Calu3 (cell line): Measurements from ENCODE around the gene UTS2. TPM values are rescaled to one million over a fixed set of nuclear protein-coding genes. Genes with fewer than 3 reads are reported as not detected.

Source experiments
- BruUV-seq: library from RNA; stranded (reverse); fragments of 400-500 nt; replicated peaks from 2 replicates; lab custom pipeline; 2021; lab: Mats Ljungman, UMichigan
- CTCF ChIA-PET: fragments of 300-600 bp; sonication (Branson Sonifier 250); formaldehyde crosslinking; loops from one replicate; lab custom pipeline; 2022; ENCODE audit warnings: antibody characterized with exemption; lab: Charles Lee
- DNase-seq: peaks from one replicate; pipeline ENCODE4 v3.0.0; 2022
- H3K27ac Mint-ChIP-seq: one replicate; pipeline ENCODE4 v1.8.0; 2022; ENCODE audit warnings: mixed read lengths; ENCODE audit not compliant: unreplicated experiment
- H3K27me3 Mint-ChIP-seq: one replicate; pipeline ENCODE4 v1.8.0; 2022; ENCODE audit warnings: mixed read lengths; ENCODE audit not compliant: unreplicated experiment
- H3K36me3 Mint-ChIP-seq: one replicate; pipeline ENCODE4 v1.8.0; 2022; ENCODE audit warnings: mild to moderate bottlenecking, moderate library complexity, mixed read lengths; ENCODE audit not compliant: insufficient read depth, unreplicated experiment
- H3K4me1 Mint-ChIP-seq: one replicate; pipeline ENCODE4 v1.8.0; 2022; ENCODE audit warnings: mild to moderate bottlenecking, low read depth, mixed read lengths; ENCODE audit not compliant: unreplicated experiment
- H3K4me3 Mint-ChIP-seq: one replicate; pipeline ENCODE4 v1.8.0; 2022; ENCODE audit warnings: mild to moderate bottlenecking, low read depth, moderate library complexity, mixed read lengths; ENCODE audit not compliant: unreplicated experiment
- H3K9me3 Mint-ChIP-seq: one replicate; pipeline ENCODE4 v1.8.0; 2022; ENCODE audit warnings: low read depth, mixed read lengths; ENCODE audit not compliant: unreplicated experiment
- intact Hi-C: fragments of 100-400 bp; cut with micrococcal nuclease; formaldehyde crosslinking; loops from one replicate; pipeline ENCODE4 v1.10.0; 2022; ENCODE audit not compliant: unreplicated experiment
- total RNA-seq: library from RNA; stranded (reverse); gene quantifications from 2 replicates; pipeline ENCODE4 v1.2.3, GENCODE V29; 2022
- TF ChIP-seq, protein P1 (sequence below): fragments of 200-600 bp; IDR thresholded peaks from one replicate; pipeline ENCODE4 v1.8.0; 2022; ENCODE audit warnings: antibody characterized with exemption; ENCODE audit not compliant: unreplicated experiment

Gene UTS2
- total RNA-seq, 1 experiment from 2014 or later = not detected

DNA sequence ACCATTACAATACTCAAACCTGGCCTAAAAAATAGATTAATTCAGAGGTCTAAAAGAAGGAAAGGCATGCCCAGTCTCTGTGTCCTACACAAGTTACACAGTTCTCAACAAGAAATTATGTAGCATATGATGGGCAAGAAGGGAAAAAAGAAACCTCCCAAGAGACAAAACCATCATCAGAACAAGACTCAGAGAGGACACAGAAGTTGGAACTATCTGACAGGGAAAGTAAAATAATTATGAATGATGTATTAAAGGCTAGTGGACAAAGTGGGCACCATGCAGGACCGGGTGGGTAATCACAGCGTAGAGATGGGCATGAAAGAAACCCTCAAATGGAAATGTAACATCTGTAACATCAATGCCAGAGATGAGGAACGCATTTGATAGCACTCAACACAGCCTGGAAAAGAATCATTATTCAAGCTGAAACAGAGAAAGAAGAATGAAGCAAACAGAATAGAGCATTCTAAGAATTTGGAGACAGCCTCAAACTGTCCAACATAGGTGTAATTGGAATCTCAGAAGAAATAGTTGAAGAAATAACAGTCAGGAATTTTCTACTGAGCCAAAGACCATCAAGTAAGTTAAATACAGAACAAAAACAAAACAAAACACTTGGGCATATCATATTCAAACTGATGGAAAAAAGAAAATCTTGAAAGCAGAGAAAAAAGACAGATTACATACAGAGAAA lies 39.0 kb downstream of the UTS2 start:
- peaks cover 6% of the 10 kb centered on the region for H3K9me3 Mint-ChIP-seq
- H3K27me3 Mint-ChIP-seq = no peaks in the 10 kb centered on the region
- no peak overlapping the region for H3K27ac Mint-ChIP-seq
- CTCF ChIA-PET = no interaction called here
- intact Hi-C loops = no loop called here
- no peak for DNase-seq
- TF ChIP-seq, protein P1, sequence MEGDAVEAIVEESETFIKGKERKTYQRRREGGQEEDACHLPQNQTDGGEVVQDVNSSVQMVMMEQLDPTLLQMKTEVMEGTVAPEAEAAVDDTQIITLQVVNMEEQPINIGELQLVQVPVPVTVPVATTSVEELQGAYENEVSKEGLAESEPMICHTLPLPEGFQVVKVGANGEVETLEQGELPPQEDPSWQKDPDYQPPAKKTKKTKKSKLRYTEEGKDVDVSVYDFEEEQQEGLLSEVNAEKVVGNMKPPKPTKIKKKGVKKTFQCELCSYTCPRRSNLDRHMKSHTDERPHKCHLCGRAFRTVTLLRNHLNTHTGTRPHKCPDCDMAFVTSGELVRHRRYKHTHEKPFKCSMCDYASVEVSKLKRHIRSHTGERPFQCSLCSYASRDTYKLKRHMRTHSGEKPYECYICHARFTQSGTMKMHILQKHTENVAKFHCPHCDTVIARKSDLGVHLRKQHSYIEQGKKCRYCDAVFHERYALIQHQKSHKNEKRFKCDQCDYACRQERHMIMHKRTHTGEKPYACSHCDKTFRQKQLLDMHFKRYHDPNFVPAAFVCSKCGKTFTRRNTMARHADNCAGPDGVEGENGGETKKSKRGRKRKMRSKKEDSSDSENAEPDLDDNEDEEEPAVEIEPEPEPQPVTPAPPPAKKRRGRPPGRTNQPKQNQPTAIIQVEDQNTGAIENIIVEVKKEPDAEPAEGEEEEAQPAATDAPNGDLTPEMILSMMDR = no peak
- H3K4me3 Mint-ChIP-seq = no peak overlapping the region
- H3K36me3 Mint-ChIP-seq = peaks cover 3% of the 10 kb centered on the region
- no TSS peak for BruUV-seq
- no peaks in the 10 kb centered on the region for H3K4me1 Mint-ChIP-seq

DNA sequence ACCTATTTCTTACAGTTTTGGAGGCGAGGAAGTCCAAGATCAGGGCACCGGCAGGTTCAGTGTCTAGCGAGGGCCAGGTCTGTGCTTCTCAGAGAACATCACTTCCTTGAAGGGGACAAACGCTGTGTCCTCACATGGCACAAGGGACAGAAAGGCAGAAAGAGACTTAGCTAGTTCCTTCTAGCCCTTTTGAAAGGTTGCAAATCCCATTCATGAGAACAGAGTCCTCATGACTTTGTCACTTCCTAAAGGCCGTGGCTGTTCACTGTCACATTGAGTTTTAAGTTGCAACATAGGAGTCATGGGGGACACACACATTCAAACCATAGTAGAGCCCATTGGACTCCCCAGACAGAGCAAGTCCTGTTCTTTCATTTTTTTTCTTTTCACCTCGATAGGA lies 41.4 kb downstream of the UTS2 start:
- Mint-ChIP-seq H3K4me3 (no peak overlapping the region), H3K4me1 (no peaks in the 10 kb centered on the region), H3K36me3 (peaks cover 3% of the 10 kb centered on the region), H3K9me3 (peaks cover 6% of the 10 kb centered on the region), H3K27me3 (no peaks in the 10 kb centered on the region), H3K27ac (no peak overlapping the region)
- intact Hi-C loops = no loop called here
- CTCF ChIA-PET = no interaction called here
- DNase-seq = no peak
- TF ChIP-seq, protein P1 = no peak
- BruUV-seq = no TSS peak

DNA sequence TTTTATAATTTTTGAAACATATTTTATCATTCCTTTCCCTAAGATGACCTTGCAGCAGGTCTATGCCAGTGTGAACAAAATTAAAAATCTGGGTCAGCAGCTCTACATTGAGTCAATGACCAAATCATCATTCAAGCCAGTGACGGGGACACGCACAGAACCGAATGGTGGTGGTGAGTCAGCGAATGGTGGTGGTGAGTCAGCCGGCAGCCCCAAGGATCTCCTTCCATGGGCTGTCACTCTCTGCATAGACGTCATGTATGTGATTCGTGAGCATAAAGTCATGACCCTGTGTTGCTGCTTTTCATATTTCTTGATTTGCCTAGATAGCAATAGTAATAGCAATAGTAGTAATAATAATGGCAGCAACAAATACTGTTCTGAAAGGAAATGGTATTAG lies 42.5 kb downstream of the UTS2 start:
- Mint-ChIP-seq H3K27me3 (no peaks in the 10 kb centered on the region), H3K4me1 (no peaks in the 10 kb centered on the region), H3K4me3 (no peak overlapping the region), H3K9me3 (peaks cover 6% of the 10 kb centered on the region), H3K36me3 (peaks cover 3% of the 10 kb centered on the region), H3K27ac (no peak overlapping the region)
- CTCF ChIA-PET = no interaction called here
- intact Hi-C loops = no loop called here
- BruUV-seq = no TSS peak
- DNase-seq = no peak
- TF ChIP-seq, protein P1 = no peak

DNA sequence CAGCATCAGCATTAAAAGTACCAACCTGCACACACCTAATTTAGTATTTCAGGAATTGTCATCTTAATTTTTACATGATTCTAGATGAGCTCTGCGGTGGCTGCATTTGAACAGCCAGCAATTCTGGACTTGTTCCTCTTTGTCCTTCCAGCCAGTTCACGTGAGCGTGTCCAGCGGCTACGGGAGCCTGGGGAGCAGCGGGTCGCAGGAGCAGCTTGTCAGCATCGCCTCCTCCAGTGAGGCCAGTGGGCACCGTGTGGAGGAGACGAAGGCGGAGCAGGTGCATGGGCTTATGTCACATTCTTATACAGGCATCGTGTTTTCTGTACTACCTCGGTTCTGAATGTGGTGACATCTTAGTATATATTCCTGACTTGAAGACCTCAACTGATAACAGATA lies 43.1 kb downstream of the UTS2 start:
- CTCF ChIA-PET = no interaction called here
- Mint-ChIP-seq H3K9me3 (peaks cover 6% of the 10 kb centered on the region), H3K27me3 (no peaks in the 10 kb centered on the region), H3K4me3 (no peak overlapping the region), H3K4me1 (no peaks in the 10 kb centered on the region), H3K36me3 (peaks cover 4% of the 10 kb centered on the region), H3K27ac (no peak overlapping the region)
- TF ChIP-seq, protein P1 = no peak
- no TSS peak for BruUV-seq
- intact Hi-C loops = no loop called here
- DNase-seq = no peak
